ENCODE data around the gene CHURC1.
A peak's percentile ranks its signal among the peaks of the same experiment; 100 is the strongest.
"Not testable (repeated sequence)": the region's sequence is repeated elsewhere in the genome, so short reads cannot be mapped to it uniquely, and the experiment has no call there.

The CHURC1 gene

DNA sequence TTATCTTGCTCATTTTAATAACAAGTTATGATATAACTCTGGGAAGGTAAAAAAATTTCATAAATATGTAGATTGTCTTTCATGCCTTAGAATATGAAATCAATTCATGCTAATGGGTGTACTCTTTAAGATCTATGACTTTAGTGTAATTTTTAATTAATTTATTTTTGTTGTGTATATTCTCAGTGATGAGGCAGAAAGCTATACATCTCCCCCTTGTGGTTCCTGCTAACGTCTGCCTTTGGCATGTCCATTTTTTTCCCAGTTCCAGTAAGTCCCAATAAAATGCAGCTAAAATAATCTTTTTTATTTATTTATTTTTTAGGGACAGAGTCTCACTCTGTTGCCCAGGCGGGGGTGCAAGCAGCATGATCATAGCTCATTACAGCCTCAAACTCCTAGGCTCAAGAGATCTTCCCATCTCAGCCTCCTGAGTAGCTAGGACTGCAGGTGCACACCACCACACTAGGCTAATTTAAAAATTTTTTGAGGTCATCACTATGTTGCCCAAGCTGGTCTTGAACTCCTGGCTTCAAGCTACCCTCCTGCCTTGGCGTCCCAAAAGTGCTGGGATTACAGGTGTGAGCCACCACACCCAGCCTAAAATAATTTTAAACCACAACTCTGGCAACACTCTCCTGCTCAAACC lies 3.3 kb upstream of the CHURC1 start:
- DNase-seq: peak; percentile 38

DNA sequence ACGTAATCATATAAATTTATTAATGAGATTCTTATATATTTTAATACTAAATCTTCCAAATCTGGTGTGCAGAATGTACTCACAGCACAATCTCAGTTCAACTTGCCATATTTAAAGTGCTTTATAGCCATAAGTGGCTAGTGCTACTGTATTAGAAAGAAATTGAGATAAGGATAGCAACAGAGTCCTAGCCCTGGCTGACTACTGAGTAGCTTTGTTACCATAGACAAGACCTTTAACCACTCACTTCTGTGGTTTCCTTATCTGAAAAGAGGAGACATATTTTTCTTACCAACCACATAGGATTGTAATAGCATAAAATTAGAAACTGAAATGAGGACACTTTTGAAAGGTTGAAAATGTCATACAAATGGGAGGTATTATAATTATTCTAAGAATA lies 2.0 kb upstream of the CHURC1 start:
- DNase-seq: no peak

DNA sequence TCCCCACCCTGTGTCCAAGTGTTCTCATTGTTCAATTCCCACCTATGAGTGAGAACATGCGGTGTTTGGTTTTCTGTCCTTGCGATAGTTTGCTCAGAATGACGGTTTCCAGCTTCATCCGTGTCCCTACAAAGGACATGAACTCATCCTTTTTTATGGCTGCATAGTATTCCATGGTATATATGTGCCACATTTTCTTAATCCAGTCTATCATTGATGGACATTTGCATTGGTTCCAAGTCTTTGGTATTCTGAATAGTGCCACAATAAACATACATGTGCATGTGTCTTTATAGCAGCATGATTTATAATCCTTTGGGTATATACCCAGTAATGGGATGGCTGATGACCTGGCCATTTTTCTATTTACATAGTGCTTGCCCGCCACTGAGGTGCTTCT lies 778 bp upstream of the CHURC1 start:
- not testable (repeated sequence) for DNase-seq

DNA sequence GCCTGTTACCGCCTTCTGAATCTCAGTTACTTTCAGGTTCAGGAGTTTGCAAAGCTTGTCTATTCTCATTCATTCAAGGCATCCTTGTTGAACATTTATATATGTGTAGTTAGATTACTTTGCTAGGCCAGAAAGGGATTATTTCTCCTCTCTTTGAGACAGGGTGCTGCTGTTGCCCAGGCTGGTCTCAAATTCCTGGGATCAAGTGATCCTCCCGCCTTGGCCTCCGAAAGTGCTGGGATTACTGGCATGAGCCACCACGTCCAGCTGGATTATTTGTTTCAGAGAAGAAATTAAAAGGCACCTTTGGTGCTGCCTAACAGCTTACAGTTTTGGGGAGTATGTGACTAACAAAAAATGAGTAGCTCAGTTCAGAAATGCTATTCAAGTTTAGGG lies 772 bp downstream of the CHURC1 start:
- DNase-seq: no peak

DNA sequence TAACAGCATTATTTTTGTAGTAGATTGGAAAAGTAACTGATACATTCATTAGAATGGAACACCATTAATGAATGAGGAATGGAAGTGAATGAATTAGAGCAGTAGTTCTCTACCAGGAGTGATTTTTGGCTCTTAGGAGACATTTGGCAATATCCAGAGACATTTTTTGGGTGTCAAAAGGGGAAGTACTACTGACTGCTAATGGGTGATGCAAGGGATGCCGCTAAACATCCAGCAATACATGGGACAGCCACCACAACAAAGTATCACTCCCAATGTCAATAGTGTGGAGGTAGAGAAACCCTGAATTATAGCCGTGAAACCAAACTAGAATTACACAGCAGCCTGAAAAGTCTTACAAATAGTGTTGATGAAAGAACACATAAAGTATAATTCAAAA lies 1.5 kb downstream of the CHURC1 start:
- DNase-seq: no peak

DNA sequence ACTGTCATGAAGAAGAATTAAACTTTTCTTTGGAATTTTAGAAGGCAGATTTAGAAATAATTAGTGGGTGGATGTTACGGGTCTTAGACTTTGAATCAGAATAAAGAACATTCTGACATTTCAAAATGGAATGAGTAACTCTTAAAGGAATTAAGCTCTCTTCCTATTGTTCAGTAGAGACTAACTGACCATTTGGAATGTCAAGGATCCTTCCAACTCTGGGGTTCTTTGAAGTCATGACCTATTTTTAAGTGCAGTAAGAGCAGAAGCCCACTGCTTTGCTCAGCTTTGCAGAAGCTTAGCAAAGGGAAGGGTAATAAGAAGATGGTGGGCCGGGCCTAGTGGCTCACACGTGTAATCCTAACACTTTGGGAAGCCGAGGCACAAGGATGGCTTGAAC lies 4.0 kb downstream of the CHURC1 start:
- DNase-seq: no peak

DNA sequence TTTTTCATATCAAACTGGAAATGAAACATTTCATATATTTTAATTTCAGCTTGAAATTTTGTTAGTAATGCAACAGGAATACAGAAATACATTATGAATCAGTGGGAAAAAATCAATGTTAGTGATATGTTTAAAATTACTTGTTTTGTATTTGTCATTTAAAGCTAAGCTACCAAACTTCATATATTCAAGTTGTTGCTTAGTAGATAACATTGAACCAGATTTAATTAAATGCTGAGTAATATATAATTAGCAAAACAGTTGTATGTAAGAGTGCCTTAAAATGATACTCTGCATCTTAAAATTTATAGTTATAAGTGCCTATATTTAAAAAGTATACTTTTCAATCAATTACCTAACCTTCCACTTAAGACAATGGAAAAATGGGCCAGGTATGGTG lies 5.0 kb downstream of the CHURC1 start:
- DNase-seq: no peak

DNA sequence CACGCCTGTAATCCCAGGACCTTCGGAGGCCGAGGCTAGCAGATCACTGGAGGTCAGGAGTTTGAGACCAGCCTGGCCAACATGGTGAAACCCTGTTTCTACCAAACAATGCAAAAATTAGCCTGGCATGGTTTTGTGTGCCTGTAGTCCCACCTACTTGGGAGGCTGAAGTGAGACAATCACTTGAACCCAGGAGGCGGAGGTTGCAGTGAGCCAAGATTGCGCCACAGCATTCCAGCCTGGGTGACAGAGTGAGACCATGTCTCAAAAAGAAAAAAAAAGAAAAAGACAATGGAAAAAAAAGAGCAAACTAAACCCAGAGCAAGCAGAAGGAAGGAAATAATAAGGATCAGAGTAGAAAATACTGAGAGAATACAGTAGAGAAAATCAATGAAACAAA lies 5.4 kb downstream of the CHURC1 start:
- no peak for DNase-seq

DNA sequence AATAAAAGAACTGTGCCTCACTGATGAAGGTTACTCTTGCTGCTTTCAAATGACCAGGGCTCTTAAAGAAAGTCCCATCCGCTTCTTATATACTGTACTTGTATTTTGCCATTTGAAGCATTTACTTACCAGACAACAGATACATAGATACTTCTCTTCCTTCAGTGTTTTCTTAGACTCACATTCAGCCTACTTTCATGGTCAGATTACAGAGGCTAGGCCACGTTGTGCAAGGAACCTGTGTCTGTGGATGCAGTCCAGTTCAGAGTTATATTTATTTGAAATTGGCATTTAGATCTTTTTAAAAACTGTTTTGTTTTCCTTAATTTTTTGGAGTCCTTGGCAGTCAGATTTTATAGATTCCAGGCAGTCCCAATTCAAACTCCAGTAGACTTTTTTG lies 6.2 kb downstream of the CHURC1 start:
- no peak for DNase-seq

DNA sequence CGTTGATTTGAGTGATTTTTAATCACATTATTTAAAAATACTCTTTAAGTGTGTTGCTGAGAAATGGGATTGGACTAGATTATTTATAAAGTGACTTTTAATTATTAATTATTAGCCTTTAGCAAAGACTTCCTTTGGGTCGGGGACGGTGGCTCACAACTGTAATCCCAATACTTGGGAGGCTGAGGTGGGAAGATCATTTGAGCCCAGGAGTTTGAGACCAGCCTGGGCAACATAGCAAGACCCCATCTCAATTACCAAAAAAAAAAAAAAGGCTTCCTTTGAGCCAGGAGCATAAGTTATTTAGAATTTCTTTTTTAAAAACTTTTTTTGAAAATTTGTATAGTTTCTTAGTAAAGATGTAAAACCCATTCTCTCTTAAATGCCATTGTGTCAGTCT lies 8.8 kb downstream of the CHURC1 start:
- no peak for DNase-seq

DNA sequence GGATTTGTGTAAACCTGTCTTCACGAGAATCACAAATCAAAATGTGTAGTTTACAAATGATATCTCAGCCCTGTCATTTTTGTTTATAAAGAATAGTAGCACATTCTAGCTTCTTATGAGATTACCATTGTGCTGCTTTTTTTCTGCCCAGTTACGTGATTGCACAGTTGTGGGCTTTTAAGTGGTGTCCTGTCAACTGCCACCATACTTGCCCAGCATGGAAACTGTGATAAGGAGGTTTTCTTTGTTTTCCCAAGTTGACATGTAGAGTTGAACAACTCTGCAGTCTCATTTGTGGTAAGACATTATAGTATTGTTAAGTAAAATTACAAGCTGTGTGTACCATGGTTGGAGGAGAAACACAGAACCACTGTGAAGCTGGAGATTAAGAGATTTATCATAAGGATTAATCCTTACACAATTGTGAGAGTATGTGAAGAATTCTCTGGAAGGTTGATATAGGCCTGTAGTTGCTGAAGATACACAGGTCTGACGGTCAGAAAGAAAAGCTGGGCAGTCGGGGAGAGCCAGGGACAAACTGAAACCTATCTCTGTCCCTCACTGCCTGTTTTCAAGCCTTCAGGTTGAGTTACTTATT lies 12.2 kb downstream of the CHURC1 start:
- DNase-seq: no peak

DNA sequence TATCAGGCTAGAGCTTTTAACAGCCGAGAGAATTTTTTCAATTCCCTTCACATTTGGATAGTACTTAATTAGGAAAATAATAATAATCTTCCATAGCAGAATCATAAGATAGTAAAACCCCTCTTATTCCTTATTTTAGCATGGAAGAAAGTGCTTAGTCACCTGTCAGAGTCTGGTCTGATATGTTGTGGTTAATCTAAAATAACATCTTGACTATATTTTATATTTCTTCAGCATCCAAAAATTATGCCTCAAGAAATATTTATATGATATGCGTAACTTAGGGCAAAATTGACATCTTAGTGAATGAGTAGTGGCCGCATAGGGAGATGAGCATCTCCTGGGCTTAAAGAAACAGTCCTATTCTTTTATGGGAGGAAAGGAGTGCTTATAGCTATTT lies 12.8 kb downstream of the CHURC1 start:
- DNase-seq: no peak

DNA sequence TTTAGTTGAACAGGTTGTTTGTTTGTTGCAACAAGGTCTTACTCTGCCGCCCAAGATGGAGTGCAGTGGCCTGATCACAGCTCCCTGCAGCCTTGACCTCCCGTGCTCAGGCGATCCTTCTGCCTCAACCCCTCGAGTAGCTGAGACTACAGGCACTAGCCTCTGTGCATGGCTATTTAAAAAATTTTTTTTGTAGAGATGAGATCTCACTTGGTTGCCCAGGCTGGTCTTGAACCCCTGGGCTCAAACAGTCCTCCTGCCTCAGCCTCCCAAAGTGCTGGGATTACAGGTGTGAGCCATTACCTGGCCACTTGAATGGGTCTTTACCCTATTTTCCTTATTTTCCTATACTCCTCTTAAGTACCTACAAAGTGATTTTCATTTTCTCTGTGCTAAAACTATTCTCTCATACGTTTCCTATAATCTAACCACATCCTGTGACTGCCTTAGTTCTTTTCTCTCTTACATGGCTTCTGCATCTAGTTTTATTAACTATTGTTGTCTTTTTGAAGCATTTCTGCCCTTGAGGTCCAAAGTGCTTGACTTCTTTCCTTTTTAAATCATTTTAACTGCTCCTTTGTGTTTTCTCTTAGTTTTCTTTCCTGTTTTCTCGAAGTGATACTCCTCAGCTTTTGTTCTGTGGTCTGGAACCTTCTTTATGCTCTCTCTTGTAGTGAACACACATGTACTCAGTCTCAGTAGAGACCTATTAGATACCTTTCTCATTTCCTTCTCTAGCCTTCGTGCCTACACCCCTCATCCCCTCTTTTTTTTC lies 14.2 kb downstream of the CHURC1 start:
- DNase-seq: no peak

DNA sequence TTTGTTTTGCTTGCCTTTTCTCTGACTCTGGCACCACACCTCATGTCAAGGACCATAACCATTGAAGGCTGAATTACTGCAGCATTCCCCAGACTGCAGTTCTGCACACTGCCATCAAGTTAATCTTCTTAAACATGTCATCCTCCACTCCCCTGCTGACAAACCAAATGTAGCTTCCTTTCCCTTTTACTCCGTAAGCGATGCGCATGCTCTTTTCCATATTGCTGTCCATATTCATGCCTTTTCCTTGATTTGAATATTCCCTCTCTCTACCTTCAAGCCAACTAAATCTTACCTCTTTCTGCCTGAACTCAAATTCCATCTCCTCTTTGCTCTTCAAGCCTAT lies 14.7 kb downstream of the CHURC1 start:
- no peak for DNase-seq

DNA sequence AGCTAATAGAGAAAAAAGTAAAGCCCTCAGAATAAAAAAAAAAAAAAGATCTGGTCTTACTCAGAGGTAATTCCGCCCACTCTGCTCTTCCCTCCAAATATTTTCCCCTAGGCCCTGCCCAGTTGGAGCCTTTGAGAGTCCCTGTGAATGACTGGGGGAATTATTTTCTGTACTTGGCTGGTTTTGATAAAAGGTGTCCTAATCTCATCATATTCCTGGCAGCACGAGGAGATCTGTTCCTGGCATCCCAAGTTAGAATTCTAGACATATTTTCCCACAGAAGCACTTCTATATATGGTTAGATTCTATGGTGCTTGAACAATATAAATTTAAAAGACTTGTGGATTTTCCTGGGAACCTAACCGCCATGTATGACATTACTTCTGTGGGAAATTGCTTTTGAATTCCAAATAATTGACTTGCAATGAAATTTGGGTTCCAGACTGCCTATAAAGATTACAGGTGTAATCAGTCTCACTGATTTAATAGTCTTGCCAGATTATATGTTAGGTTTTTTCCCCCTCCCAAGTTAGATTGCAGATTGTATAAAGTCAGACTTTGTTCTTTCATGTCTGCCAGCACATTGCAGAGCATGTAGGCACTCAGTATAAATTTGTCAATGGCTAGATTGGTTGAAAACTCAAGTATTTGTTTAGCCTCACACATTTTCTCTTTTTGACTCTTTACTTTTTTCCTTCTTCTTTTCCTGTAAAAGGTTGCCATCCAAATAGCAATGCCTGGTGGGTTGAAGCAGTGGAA lies 16.0 kb downstream of the CHURC1 start:
- no peak for DNase-seq

DNA sequence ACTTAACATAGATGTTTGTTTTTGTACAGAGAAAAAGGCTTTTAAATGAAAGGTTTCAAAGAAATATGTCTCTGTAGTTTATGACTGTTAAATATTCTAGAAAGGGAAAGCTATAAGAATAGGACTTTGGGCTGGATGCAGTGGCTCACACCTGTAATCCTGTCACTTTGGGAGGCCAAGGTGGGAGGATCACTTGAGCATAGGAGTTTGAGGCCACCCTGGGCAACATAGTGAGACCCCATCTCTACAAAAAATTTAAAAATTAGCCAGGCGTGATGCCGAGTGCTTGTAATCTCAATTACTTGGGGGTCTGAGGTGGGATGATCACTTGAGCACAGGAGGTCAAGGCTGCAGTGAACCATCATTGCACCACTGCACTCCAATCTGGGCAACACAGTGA lies 16.9 kb downstream of the CHURC1 start:
- DNase-seq: no peak

DNA sequence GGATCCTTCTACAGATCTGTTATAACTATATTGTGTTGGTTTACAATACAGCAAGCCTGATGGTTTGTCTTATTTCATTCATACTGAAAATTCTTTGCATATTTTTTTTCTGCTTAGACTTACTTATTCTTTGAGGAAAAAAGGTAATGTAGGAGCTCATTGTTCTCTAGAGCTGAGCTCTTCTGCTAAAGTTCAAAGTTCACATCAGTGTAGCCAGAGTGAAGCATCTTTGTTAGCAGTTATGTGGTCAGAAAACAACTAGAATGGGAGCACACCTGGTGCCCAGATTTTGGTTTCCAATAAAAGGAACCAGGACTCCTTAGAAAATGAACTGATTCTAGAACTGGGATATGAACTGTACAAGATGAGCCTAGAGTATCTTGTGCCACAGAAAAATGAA lies 18.0 kb downstream of the CHURC1 start:
- no peak for DNase-seq

DNA sequence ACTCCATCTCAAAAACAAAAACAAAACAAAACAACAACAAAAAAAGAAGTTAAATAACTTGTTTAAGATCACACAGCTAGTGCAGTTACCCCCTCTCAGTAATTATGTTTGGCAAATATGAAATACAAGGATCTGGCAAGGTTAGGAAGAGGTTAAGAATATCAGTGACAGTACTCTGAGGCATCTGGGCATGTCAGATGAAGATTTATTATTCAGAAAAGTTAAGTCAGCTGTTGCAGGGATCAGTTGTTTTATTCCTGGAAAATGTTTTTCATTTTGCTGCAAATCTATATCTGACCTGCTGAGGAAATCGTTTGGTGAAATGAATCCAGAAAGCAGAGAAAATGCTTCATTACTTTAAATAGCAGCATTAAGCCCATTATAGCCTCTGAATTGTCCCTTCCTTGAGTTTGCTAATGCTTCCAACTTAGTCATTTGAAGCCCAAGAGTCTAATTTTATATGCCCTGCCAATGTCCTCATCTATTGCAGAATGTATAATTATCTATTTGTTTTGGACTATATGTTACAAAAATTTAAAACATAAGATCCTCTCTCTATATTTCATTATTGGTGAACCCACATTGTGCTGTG lies 20.2 kb downstream of the CHURC1 start:
- no peak for DNase-seq

DNA sequence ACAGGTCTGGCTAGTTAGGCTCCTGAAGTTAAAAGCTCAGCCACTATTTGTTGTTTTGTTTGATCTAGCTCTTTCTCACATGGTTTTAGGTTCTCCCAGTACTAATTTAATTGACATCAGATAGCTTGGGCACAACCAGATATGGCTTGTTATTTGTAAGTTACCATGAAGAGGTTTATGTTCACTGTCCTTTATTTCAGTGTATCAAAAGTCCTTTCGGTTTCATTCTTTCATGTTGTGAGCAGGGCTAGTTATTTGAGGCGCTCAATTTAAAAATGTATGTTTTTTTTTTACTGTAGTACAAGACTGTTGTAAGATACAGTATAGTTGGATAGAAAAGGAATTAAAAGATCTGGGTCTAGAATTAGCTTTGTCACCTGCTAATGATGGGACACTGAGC lies 21.3 kb downstream of the CHURC1 start:
- no peak for DNase-seq

DNA sequence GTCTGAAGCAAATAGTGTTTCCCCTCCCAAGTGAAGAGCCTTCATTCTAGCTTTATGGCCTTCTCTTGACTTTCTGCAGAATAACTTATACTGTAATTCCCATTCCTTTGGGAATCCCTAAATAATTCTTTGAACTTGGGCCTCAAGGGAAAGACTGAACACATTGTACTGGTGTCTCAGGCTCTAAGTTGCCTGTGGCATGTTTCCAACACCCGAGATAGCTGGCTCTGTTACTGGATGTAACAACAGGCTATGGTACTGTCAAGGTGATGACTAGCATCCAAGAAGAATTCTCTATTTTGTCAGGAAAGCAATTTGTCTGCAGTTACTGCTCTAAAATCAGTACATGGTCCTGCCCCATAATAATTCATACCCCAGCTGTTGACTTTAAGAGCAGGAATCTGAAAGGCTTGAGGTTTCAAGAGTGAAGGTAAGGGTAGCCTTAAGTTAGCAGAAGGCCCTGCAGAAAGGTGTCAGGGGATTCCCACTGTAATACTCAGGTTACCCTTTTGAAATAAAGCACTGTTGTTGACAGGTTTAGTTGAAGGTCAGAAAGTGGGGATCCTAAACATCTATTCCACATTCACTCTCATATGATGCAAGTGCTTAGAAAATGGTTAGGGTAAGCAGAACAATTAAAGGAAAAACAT lies 23.0 kb downstream of the CHURC1 start:
- peak; percentile 35 for DNase-seq

DNA sequence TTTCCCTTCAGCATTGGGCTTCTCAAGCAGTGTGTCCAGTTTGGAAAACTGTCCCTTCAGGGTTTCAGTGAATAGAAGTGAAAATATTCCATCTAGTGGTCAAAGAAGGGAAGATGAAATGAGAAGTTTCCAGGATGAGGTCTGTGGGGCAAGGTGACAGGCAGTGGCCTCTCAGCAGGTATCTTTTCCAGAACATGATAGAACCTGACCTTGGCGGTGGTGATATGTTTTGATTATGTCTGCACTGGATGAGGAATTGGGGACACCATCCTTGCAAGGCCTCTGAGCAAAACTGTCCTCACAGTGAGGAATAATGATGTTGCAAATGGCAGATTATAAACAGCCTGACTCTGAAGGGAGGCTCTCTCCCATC lies 23.6 kb downstream of the CHURC1 start:
- DNase-seq: no peak

DNA sequence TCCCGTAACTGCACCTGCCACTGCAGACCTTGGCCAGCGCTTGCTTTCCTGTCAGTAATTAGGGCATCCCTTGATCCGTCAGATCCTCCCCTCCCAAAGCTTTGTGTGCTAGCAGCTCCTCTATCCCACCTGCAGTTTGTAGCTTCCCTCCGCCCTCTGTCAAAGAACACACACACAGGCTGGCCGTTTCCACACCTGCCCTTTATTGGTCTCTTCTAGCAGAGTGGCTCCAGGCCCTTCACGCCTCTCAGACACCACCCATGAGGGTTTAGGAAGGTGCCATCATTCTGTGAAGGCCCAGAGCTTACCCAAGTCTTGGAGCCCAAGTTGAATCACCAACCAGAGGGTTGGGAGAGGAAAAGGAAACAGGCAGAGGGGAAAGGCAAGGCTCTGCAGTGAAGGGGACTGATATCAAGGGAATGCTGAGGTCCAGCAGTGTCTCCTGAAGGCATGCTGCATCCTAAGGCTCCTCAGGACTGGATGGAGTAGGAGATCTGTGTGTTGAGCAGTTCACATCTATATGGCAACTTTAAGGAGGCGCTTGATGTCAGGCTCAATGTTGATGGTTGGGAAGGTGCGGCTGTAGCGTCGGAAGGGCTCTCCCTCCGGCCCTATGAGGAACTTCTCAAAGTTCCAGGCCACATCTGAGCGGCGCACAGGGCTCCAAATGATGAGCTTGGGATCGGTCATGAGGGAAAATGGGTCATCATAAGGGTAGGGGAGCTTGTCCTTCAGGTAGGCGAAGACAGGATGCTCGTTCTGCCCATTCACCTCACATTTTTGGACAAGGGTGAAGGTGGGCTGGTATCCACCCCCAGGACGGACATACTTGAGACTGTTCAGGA lies 24.9 kb downstream of the CHURC1 start:
- no peak for DNase-seq
